Astrocyte of the spinal cord (primary cell): ENCODE measurements around the gene NTN1.

Experiments used
- DNase-seq: peaks from one replicate; pipeline ENCODE4 v3.0.0; 2011; ENCODE audit warnings: low read depth, low spot score
- H3K4me3 ChIP-seq: 2 replicates; pipeline ENCODE4 v1.5.1; 2011; ENCODE audit warnings: low read depth, mild to moderate bottlenecking, low read length, moderate library complexity
- in situ Hi-C: cut with HindIII; loops from 2 replicates; pipeline ENCODE4 v1.10.0; 2017; ENCODE audit warnings: low sequenced_read_pairs
- TF ChIP-seq, protein P1 (sequence below): IDR thresholded peaks from 2 replicates; pipeline ENCODE4 v1.5.1; 2012; ENCODE audit warnings: low read depth, mild to moderate bottlenecking, low read length, inconsistent platforms

Gene NTN1

DNA sequence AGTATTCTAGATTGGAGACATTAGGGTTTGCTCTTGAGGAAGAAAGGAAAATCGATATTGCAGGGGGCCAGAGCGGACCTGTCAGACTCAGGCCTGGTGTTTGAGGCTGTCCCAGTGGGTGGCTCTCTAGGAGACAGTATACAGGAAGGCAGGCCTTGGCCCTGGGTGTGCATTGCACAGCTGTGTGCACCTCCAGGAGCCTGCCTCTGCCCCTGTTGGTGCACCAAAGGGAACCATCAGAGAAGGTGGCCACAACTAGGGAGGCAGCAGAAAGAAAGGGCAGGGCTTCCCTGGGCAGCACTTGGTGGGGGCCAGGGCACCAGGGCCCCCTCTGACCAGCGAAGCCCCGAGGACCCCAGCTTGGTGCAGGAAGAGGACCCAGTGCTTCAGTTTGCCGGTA lies 188.0 kb downstream of the NTN1 start:
- TF ChIP-seq, protein P1, sequence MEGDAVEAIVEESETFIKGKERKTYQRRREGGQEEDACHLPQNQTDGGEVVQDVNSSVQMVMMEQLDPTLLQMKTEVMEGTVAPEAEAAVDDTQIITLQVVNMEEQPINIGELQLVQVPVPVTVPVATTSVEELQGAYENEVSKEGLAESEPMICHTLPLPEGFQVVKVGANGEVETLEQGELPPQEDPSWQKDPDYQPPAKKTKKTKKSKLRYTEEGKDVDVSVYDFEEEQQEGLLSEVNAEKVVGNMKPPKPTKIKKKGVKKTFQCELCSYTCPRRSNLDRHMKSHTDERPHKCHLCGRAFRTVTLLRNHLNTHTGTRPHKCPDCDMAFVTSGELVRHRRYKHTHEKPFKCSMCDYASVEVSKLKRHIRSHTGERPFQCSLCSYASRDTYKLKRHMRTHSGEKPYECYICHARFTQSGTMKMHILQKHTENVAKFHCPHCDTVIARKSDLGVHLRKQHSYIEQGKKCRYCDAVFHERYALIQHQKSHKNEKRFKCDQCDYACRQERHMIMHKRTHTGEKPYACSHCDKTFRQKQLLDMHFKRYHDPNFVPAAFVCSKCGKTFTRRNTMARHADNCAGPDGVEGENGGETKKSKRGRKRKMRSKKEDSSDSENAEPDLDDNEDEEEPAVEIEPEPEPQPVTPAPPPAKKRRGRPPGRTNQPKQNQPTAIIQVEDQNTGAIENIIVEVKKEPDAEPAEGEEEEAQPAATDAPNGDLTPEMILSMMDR, result no peak
- no peak for DNase-seq
- H3K4me3 ChIP-seq, result no peak overlapping the region
- in situ Hi-C loops, result no loop called here

DNA sequence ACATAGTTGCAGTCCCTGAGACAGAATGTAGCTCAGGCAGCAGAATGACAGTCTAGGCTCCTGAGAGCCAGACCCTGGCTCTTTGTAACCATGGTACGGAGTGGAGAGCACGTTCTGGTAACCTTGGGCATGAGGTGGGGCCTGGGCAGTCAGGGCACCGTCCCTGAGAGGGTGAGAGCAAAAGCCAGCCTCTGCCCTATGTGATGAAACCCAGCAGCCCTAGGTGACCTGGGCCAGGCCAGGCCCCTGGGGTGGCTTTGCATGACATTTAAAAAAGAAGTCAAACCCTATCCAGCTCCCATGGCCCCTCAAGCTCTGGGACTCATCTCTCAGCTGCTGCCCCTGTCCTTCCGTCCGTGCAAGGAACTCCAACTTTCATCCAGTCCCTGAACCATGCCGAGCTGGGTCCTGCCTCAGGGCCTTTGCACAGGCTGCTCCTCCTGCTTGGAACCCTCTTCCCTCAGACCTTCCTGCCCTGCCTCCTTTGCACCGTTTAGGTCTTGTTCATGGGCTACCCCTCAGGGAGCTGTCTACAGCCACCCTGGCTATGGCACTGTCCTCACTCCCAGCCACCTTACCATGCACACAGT lies 188.6 kb downstream of the NTN1 start:
- in situ Hi-C loops, result no loop called here
- TF ChIP-seq, protein P1, result no peak
- no peak overlapping the region for H3K4me3 ChIP-seq
- DNase-seq, result no peak

DNA sequence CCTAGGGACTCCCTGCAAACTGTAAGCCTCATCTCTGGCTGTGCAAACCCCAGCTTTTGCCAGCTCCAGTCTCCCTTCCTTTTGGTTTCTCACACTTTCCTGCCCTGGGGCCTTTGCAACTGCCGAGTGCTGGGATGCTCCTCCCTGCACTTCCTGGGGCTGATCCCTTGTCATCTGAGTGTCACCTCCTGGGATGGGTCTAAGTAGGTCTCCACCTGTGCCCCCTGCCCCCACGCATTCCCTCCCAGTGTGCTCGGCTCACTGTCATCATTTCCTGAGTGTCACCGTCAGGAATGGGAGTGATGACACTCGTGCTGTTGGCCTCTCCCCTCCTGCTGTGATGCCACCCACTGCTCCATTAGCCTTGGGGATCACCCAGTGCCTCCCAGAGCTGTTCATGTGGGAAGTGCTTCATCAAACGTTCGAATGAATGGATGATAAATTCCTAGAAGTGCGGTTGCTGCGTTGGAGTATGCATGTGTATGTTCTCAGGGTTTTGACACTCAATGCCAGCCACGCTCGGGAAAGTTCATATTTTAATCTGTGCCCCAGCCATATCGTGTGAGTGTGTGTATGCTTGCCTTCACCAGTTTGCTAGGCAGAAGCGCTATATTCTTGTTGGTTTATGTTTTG lies 189.9 kb downstream of the NTN1 start:
- TF ChIP-seq, protein P1, result no peak
- no peak for DNase-seq
- in situ Hi-C loops, result no loop called here
- no peak overlapping the region for H3K4me3 ChIP-seq

GRCh38 chr17:9212376-9213302 lies 191.3 kb downstream of the NTN1 start:
- DNase-seq, result no peak
- in situ Hi-C loops, result no loop called here
- H3K4me3 ChIP-seq, result no peak overlapping the region
- TF ChIP-seq, protein P1, result no peak

- in situ Hi-C loops, result no loop called here
- TF ChIP-seq, protein P1, result no peak
- H3K4me3 ChIP-seq, result no peak overlapping the region
- no peak for DNase-seq
Observed at GRCh38 chr17:9213303-9213640, 192.0 kb downstream of the NTN1 start.

DNA sequence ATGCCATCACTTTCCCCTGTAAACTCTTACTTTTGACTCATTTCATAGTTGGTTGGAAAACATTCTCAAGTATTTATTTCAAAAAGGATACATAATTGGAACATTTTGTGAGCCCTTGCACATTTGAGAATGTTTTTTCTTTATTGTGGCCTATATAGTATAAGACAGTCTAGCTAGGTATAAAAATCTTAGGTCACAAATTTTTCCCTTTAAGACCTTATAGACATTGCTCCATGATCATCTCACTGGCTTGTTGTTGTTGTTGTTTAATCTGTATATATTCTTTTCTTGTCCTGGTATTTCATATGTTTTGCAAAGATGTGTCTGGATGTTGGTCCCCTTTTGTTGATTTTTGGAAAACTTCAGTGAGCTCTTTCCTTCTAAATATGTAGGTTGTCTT lies 194.2 kb downstream of the NTN1 start:
- TF ChIP-seq, protein P1, result no peak
- DNase-seq, result no peak
- H3K4me3 ChIP-seq, result no peak overlapping the region
- in situ Hi-C loops, result no loop called here
